HCT116 (cell line): ENCODE data around the gene COL19A1.

Source experiments
- CTCF ChIP-seq, 3 experiments: fragments of 200-600 bp in 1 of 3; sonication (generic) in 1 of 3; IDR thresholded peaks in 2 of 3; conservative IDR thresholded peaks in 1 of 3; 2 replicates each; pipeline ENCODE4 v1.5.1; 2012 to 2017; ENCODE audit warnings: low read depth in 2 of 3, low read length in 2 of 3, antibody characterized with exemption in 1 of 3, borderline replicate concordance in 1 of 3, control low read depth in 1 of 3, mild to moderate bottlenecking in 1 of 3, mixed read lengths in 1 of 3, mixed run types in 1 of 3, moderate library complexity in 1 of 3; ENCODE audit not compliant: insufficient read depth in 1 of 3
- EGR1 ChIP-seq: IDR thresholded peaks from 2 replicates; pipeline ENCODE4 v1.6.1; 2012; ENCODE audit warnings: low read depth
- ELF1 ChIP-seq: IDR thresholded peaks from 2 replicates; pipeline ENCODE4 v1.6.1; 2012; ENCODE audit warnings: low read depth, borderline replicate concordance
- EZH2 ChIP-seq: fragments of 200-600 bp; sonication (generic); IDR thresholded peaks from 2 replicates; pipeline ENCODE4 v1.6.1; 2017; ENCODE audit warnings: antibody characterized with exemption, mixed run types
- FOSL1 ChIP-seq: IDR thresholded peaks from 2 replicates; pipeline ENCODE4 v1.6.1; 2012; ENCODE audit warnings: low read depth
- JUND ChIP-seq: IDR thresholded peaks from 2 replicates; pipeline ENCODE4 v1.6.1; 2012
- POLR2A ChIP-seq: IDR thresholded peaks from 2 replicates; pipeline ENCODE4 v1.7.0; 2011; ENCODE audit warnings: borderline replicate concordance; ENCODE audit not compliant: insufficient read depth, insufficient read length; ENCODE audit errors: extremely low read depth
- POLR2AphosphoS5 ChIP-seq: IDR thresholded peaks from 2 replicates; pipeline ENCODE4 v1.6.1; 2011; ENCODE audit warnings: mild to moderate bottlenecking, low read depth, low read length, moderate library complexity
- REST ChIP-seq: IDR thresholded peaks from 2 replicates; pipeline ENCODE4 v1.6.1; 2012; ENCODE audit warnings: low read depth
- SIN3A ChIP-seq: IDR thresholded peaks from 2 replicates; pipeline ENCODE4 v1.6.1; 2012; ENCODE audit warnings: low read depth
- TCF7L2 ChIP-seq: IDR thresholded peaks from 2 replicates; pipeline ENCODE4 v1.7.0; 2011; ENCODE audit warnings: borderline replicate concordance, inconsistent platforms; ENCODE audit not compliant: insufficient read depth, insufficient read length; ENCODE audit errors: extremely low read depth
- YY1 ChIP-seq: IDR thresholded peaks from 2 replicates; pipeline ENCODE4 v1.6.1; 2011; ENCODE audit warnings: low read length, low read depth, moderate library complexity, mild to moderate bottlenecking; ENCODE audit not compliant: insufficient replicate concordance; ENCODE audit errors: extremely low read depth
- ZFX ChIP-seq: fragments of 450-650 bp; IDR thresholded peaks from 2 replicates; pipeline ENCODE4 v1.6.1; 2017

GRCh38 chr6:70231311-70231710 lies 365.0 kb downstream of the COL19A1 start:
- no peak for TF ChIP-seq CTCF (IDR thresholded peaks at IDR 0.05 in 2 of 3, conservative IDR thresholded peaks at IDR 0.05 in 1 of 3; ENCODE audit: borderline replicate concordance in 1 of 3, insufficient read depth in 1 of 3, low read depth in 2 of 3, low read length in 2 of 3)
- no peak for TF ChIP-seq YY1
- TF ChIP-seq REST, result no peak
- TF ChIP-seq POLR2A, result no peak
- TF ChIP-seq JUND, result no peak
- no peak for TF ChIP-seq TCF7L2
- no peak for TF ChIP-seq POLR2AphosphoS5
- no peak for TF ChIP-seq ELF1
- TF ChIP-seq EGR1, result no peak
- TF ChIP-seq ZFX, result no peak
- TF ChIP-seq FOSL1, result no peak
- no peak for TF ChIP-seq SIN3A
- no peak for TF ChIP-seq EZH2
